ENCODE data around the gene CRTC3.

DNA sequence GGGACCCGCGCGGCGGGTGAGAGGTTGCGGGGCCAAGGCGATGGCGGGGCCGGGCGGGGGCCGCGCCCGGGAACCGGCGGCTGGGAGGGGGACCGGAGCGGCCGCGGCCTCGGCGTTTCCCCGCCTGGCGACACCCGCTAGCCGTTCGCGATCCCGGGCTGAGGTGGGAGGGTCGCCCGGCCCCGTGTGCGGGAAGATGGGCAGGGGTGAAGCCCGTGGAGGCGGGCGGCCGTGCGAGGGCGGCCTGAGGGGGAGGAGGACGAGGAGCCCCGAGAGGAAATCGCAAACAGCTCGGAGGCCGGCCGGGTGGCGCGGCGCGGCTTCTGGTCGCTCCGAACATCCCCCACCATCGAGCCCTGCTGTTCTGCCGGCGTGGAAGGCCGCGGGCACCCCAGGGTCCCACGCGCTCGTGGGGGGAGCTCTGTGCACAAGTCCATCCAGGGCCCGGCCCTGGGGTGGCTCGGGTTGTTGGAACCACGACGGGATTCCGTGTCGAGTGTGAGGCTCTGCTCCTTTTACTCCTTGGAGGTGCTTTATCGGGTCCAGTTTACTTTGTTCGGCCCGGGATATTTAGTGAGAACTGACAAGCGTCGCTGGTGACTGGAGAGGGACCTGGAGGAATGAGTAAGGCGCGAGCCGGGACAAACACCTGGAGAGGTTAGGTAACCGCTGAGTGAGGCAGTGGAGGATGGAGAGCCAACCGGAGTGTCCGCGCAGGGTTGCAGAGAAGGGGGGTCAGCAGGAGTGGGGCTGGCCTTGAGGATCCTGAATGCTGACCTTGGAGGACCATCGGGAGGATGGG lies 728 bp downstream of the CRTC3 start:
- TF ChIP-seq, protein P1, sequence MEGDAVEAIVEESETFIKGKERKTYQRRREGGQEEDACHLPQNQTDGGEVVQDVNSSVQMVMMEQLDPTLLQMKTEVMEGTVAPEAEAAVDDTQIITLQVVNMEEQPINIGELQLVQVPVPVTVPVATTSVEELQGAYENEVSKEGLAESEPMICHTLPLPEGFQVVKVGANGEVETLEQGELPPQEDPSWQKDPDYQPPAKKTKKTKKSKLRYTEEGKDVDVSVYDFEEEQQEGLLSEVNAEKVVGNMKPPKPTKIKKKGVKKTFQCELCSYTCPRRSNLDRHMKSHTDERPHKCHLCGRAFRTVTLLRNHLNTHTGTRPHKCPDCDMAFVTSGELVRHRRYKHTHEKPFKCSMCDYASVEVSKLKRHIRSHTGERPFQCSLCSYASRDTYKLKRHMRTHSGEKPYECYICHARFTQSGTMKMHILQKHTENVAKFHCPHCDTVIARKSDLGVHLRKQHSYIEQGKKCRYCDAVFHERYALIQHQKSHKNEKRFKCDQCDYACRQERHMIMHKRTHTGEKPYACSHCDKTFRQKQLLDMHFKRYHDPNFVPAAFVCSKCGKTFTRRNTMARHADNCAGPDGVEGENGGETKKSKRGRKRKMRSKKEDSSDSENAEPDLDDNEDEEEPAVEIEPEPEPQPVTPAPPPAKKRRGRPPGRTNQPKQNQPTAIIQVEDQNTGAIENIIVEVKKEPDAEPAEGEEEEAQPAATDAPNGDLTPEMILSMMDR (conservative IDR thresholded peaks at IDR 0.05; ENCODE audit: low read length): no peak
- TF ChIP-seq EZH2phosphoT487 (IDR thresholded peaks at IDR 0.05; ENCODE audit: borderline replicate concordance): no peak
